Karpas-422 (cell line): ENCODE data around the gene C2orf74. TPM values are rescaled to one million over a fixed set of nuclear protein-coding genes. Genes with fewer than 3 reads are reported as not detected.
A peak's percentile ranks its signal among the peaks of the same experiment; 100 is the strongest.
"Not testable (repeated sequence)": the region's sequence is repeated elsewhere in the genome, so short reads cannot be mapped to it uniquely, and the experiment has no call there.

Experiments
- DNase-seq: peaks from one replicate; pipeline ENCODE4 v3.0.0-alpha.2; 2015
- H2AFZ ChIP-seq: fragments of 200-600 bp; sonication (generic); 2 replicates; pipeline ENCODE4 v1.6.1; 2014; ENCODE audit warnings: antibody characterized with exemption, low read length, mixed read lengths
- H3K27ac ChIP-seq: fragments of 200-600 bp; sonication (generic); 2 replicates; pipeline ENCODE4 v1.5.1; 2014; ENCODE audit warnings: mild to moderate bottlenecking, low read length, moderate library complexity
- H3K27me3 ChIP-seq: fragments of 200-600 bp; sonication (generic); 2 replicates; pipeline ENCODE4 v1.6.1; 2014; ENCODE audit warnings: low read length, mixed read lengths
- H3K36me3 ChIP-seq: fragments of 200-600 bp; sonication (generic); 2 replicates; pipeline ENCODE4 v1.6.1; 2014; ENCODE audit warnings: low read length, mixed read lengths; ENCODE audit not compliant: insufficient read depth
- H3K4me1 ChIP-seq: fragments of 200-600 bp; sonication (generic); 2 replicates; pipeline ENCODE4 v1.6.1; 2014; ENCODE audit warnings: mild to moderate bottlenecking, low read length, mixed read lengths
- H3K4me2 ChIP-seq: fragments of 200-600 bp; sonication (generic); 2 replicates; pipeline ENCODE4 v1.6.1; 2014; ENCODE audit warnings: low read length, low read depth, mild to moderate bottlenecking; ENCODE audit not compliant: poor library complexity, severe bottlenecking
- H3K4me3 ChIP-seq: fragments of 200-600 bp; sonication (generic); 2 replicates; pipeline ENCODE4 v1.5.1; 2014; ENCODE audit warnings: mild to moderate bottlenecking, antibody characterized with exemption, low read length, mixed read lengths
- H3K79me2 ChIP-seq: fragments of 200-600 bp; sonication (generic); 2 replicates; pipeline ENCODE4 v1.6.1; 2014; ENCODE audit warnings: mild to moderate bottlenecking, low read length, mixed read lengths
- H3K9ac ChIP-seq: fragments of 200-600 bp; sonication (generic); 2 replicates; pipeline ENCODE4 v1.6.0; 2014; ENCODE audit warnings: low read length
- H3K9me2 ChIP-seq: fragments of 200-600 bp; sonication (generic), shearing (Covaris generic); replicated peaks from 2 replicates; pipeline ENCODE4 v1.6.0; 2014; ENCODE audit warnings: mild to moderate bottlenecking, low read length, moderate library complexity; ENCODE audit not compliant: insufficient read depth
- H3K9me3 ChIP-seq: fragments of 300-700, 200-600 bp; sonication (generic); 2 replicates; pipeline ENCODE4 v1.6.1; 2014; ENCODE audit warnings: low read length, mixed read lengths
- H4K20me1 ChIP-seq: fragments of 200-600 bp; sonication (generic); 2 replicates; pipeline ENCODE4 v1.6.1; 2014; ENCODE audit warnings: mild to moderate bottlenecking, antibody characterized with exemption, low read length, low read depth; ENCODE audit not compliant: insufficient read depth
- total RNA-seq: library from RNA; depleted of rRNA; stranded (reverse); fragments of >200 nt; shearing (Covaris generic); gene quantifications from 2 replicates; pipeline ENCODE4 v1.2.3, GENCODE V29; 2014; ENCODE audit warnings: low replicate concordance

The C2orf74 gene
- total RNA-seq, 1 experiment from 2014 or later: 7.6 TPM

- H3K9me3 ChIP-seq: no peaks in the 10 kb centered on the region
- no peak overlapping the region for H3K4me3 ChIP-seq
- H3K9me2 ChIP-seq: no peaks in the 10 kb centered on the region
- H2AFZ ChIP-seq: 0 out of 2 replicates have a peak overlapping the region, but pooled peaks have one; percentile 16
- H3K79me2 ChIP-seq: no peaks in the 10 kb centered on the region
- no peaks in the 10 kb centered on the region for H4K20me1 ChIP-seq
- no peak overlapping the region for H3K9ac ChIP-seq
- no peaks in the 10 kb centered on the region for H3K27me3 ChIP-seq
- no peaks in the 10 kb centered on the region for H3K36me3 ChIP-seq
- H3K27ac ChIP-seq: no peak overlapping the region
- H3K4me2 ChIP-seq: no peak overlapping the region
- no peak for DNase-seq
- H3K4me1 ChIP-seq: no peaks in the 10 kb centered on the region; the same call in 1 of the 2 replicates
These were observed 26.5 kb upstream of the C2orf74 start for GRCh38 chr2:61135510-61135909.

- no peak overlapping the region for H3K9ac ChIP-seq
- H4K20me1 ChIP-seq: no peaks in the 10 kb centered on the region
- no peaks in the 10 kb centered on the region for H3K27me3 ChIP-seq
- no peaks in the 10 kb centered on the region for H3K9me2 ChIP-seq
- H3K4me3 ChIP-seq: no peak overlapping the region
- no peaks in the 10 kb centered on the region for H3K79me2 ChIP-seq
- H3K4me1 ChIP-seq: no peaks in the 10 kb centered on the region
- no peaks in the 10 kb centered on the region for H3K36me3 ChIP-seq
- H3K4me2 ChIP-seq: no peak overlapping the region
- no peaks in the 10 kb centered on the region for H3K9me3 ChIP-seq
- DNase-seq: no peak
- H2AFZ ChIP-seq: no peak overlapping the region
- H3K27ac ChIP-seq: no peak overlapping the region
These were observed 23.1 kb upstream of the C2orf74 start for GRCh38 chr2:61138859-61139258.

GRCh38 chr2:61141151-61141550, 20.8 kb upstream of the C2orf74 start:
- no peaks in the 10 kb centered on the region for H3K36me3 ChIP-seq
- no peak overlapping the region for H3K27ac ChIP-seq
- no peaks in the 10 kb centered on the region for H3K27me3 ChIP-seq
- no peak overlapping the region for H2AFZ ChIP-seq
- peaks cover 11% of the 10 kb centered on the region for H3K4me1 ChIP-seq
- H4K20me1 ChIP-seq: no peaks in the 10 kb centered on the region
- H3K9ac ChIP-seq: no peak overlapping the region
- H3K4me3 ChIP-seq: no peak overlapping the region
- H3K4me2 ChIP-seq: no peak overlapping the region
- H3K79me2 ChIP-seq: peaks cover 10% of the 10 kb centered on the region
- no peaks in the 10 kb centered on the region for H3K9me3 ChIP-seq
- no peak for DNase-seq
- H3K9me2 ChIP-seq: no peaks in the 10 kb centered on the region; the same call in 1 of the 2 replicates

GRCh38 chr2:61144697-61145268, 17.2 kb upstream of the C2orf74 start:
- peak overlapping the region; percentile 87 for H3K9ac ChIP-seq
- H2AFZ ChIP-seq: peak overlapping the region; percentile 76; the same call in 1 of the 2 replicates
- H3K9me3 ChIP-seq: no peaks in the 10 kb centered on the region
- no peaks in the 10 kb centered on the region for H3K27me3 ChIP-seq
- H4K20me1 ChIP-seq: no peaks in the 10 kb centered on the region
- no peaks in the 10 kb centered on the region; the same call in 1 of the 2 replicates for H3K9me2 ChIP-seq
- peak overlapping the region; percentile 86 for H3K4me2 ChIP-seq
- peaks cover 13% of the 10 kb centered on the region for H3K79me2 ChIP-seq
- peak overlapping the region; percentile 89 for H3K4me3 ChIP-seq
- H3K36me3 ChIP-seq: peaks cover 4% of the 10 kb centered on the region; the same call in 1 of the 2 replicates
- peak; percentile 100 for DNase-seq
- peak overlapping the region; percentile 53 for H3K27ac ChIP-seq
- H3K4me1 ChIP-seq: peaks cover 11% of the 10 kb centered on the region

- Histone ChIP-seq H3K4me2 (peak overlapping the region; percentile 86), H3K9me2 (no peaks in the 10 kb centered on the region; the same call in 1 of the 2 replicates), H3K27me3 (no peaks in the 10 kb centered on the region), H3K36me3 (peaks cover 4% of the 10 kb centered on the region; the same call in 1 of the 2 replicates), H4K20me1 (no peaks in the 10 kb centered on the region), H2AFZ (no peak overlapping the region), H3K27ac (no peak overlapping the region), H3K4me1 (peaks cover 11% of the 10 kb centered on the region), H3K9ac (peak overlapping the region; percentile 87; the same call in 1 of the 2 replicates), H3K4me3 (peak overlapping the region; percentile 89), H3K9me3 (no peaks in the 10 kb centered on the region), H3K79me2 (peaks cover 13% of the 10 kb centered on the region)
- no peak for DNase-seq
These were observed 16.0 kb upstream of the C2orf74 start for GRCh38 chr2:61145990-61146389.

GRCh38 chr2:61148091-61148490, 13.9 kb upstream of the C2orf74 start:
- Histone ChIP-seq H3K4me1 (peaks cover 11% of the 10 kb centered on the region), H3K79me2 (peaks cover 13% of the 10 kb centered on the region)
- not testable (repeated sequence) for H3K9me3 ChIP-seq, H3K36me3 ChIP-seq, H3K27me3 ChIP-seq, H3K9ac ChIP-seq, H3K27ac ChIP-seq, H3K4me3 ChIP-seq, H3K9me2 ChIP-seq, H3K4me2 ChIP-seq, DNase-seq, H2AFZ ChIP-seq, H4K20me1 ChIP-seq

- H3K4me3 ChIP-seq: no peak overlapping the region
- no peak overlapping the region for H2AFZ ChIP-seq
- no peaks in the 10 kb centered on the region; the same call in 1 of the 2 replicates for H3K9me2 ChIP-seq
- H3K9ac ChIP-seq: no peak overlapping the region
- no peaks in the 10 kb centered on the region for H3K9me3 ChIP-seq
- H3K27me3 ChIP-seq: no peaks in the 10 kb centered on the region
- no peak overlapping the region for H3K4me2 ChIP-seq
- peaks cover 13% of the 10 kb centered on the region for H3K79me2 ChIP-seq
- H3K4me1 ChIP-seq: peaks cover 10% of the 10 kb centered on the region
- no peak for DNase-seq
- H3K36me3 ChIP-seq: peaks cover 4% of the 10 kb centered on the region; the same call in 1 of the 2 replicates
- no peaks in the 10 kb centered on the region for H4K20me1 ChIP-seq
- no peak overlapping the region for H3K27ac ChIP-seq
These were observed 12.9 kb upstream of the C2orf74 start for GRCh38 chr2:61149074-61149473.

- H2AFZ ChIP-seq: no peak overlapping the region
- H3K9me2 ChIP-seq: no peaks in the 10 kb centered on the region
- peaks cover 4% of the 10 kb centered on the region; the same call in 1 of the 2 replicates for H3K36me3 ChIP-seq
- no peaks in the 10 kb centered on the region for H3K9me3 ChIP-seq
- H3K27ac ChIP-seq: no peak overlapping the region
- no peak overlapping the region for H3K9ac ChIP-seq
- no peaks in the 10 kb centered on the region for H3K4me1 ChIP-seq
- no peaks in the 10 kb centered on the region for H4K20me1 ChIP-seq
- H3K4me3 ChIP-seq: no peak overlapping the region
- H3K4me2 ChIP-seq: no peak overlapping the region
- 0 out of 2 replicates have a peak, but pooled peaks cover 4% of the 10 kb centered on the region for H3K79me2 ChIP-seq
- DNase-seq: no peak
- H3K27me3 ChIP-seq: no peaks in the 10 kb centered on the region
These were observed 10.6 kb upstream of the C2orf74 start for GRCh38 chr2:61151436-61151835.
